NCI-H82 (cell line): ENCODE results near the gene IQGAP2.
"Not testable (repeated sequence)": the region's sequence is repeated elsewhere in the genome, so short reads cannot be mapped to it uniquely, and the experiment has no call there.

Experiments
- DNase-seq: peaks from one replicate; lab custom pipeline; 2025; lab: John Stamatoyannopoulos, UW

The IQGAP2 gene

DNA sequence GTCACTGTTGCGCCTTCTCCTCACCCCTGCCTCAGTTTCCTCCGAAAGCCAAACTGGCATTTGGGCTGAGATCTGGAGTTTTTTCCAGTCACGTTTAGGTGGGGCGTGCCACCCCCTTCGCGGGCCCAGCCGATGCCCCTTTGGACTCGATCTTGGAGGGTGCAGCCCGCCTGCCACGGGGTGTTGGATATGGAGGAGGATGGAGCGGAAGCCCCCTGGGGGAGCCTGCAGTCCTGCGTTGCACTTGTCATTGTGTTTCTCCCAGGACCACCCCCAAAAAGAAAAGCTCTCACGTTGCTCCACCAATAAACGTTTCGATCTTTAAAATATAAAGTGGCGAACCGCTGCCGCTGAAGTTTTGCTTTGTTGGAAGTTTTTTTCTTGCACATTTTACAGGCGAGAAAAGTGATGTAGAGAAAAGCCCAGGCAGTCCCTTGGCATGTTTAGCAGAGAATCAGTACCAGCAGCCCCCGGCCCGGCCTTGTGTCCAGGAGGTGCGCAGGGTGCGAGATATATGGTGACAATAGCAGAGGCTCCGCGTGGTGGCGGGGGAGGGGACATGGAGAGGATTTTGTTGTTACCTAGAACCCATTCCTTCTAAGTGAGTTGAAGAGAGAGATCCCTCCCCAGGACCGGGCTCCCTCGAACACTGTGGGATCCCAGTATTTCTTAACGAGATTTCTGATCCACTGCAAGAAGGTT lies 313.5 kb downstream of the IQGAP2 start:
- DNase-seq, result peak; percentile 70

GRCh38 chr5:76717222-76718083 lies 314.4 kb downstream of the IQGAP2 start:
- DNase-seq, result peak; percentile 1

DNA sequence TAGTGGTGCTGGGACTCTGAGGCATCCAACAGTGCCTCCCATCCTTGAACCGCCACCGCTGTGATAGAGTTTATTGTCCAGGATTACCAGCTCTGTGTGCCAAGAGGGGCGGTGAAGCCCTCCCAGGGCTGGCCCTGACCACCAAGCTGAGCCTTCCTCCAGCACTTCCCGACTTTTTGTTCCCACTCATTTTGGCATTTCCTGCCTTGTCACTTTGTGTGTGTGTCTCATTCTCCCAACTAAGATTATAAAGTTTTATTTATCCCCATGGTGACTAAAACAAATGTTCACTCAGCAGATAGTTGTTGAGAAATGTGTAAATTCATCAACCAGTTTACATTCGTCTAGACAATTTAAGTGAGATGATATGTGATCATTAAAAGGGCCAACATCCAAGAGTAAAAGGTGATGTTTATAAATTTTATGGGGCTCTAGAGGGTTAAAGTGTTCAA lies 315.3 kb downstream of the IQGAP2 start:
- no peak for DNase-seq

GRCh38 chr5:76718880-76719279 lies 315.8 kb downstream of the IQGAP2 start:
- no peak for DNase-seq

- no peak for DNase-seq
Measured at GRCh38 chr5:76720988-76721569, 318.0 kb downstream of the IQGAP2 start.

DNA sequence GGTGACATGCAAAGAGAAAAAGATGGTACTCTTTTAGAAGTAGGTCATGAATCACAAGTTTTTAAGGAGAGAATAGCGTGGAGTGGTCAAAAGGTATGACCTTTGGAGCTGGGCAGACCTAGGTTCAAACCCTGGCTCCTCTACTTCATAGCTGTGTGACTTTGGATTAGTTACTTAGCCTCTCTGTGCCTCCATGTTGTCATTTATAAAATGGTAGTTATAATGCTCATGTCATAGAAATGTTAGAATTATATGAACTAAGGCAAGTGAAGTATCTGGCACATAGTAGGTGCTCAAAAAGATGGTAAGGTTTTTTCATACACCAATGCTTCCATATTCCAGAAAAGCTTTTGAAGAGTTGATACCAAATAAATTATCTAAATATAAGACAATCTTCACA lies 320.2 kb downstream of the IQGAP2 start:
- no peak for DNase-seq

GRCh38 chr5:76723906-76724305 lies 320.8 kb downstream of the IQGAP2 start:
- DNase-seq, result no peak

GRCh38 chr5:76724871-76725270 lies 321.8 kb downstream of the IQGAP2 start:
- no peak for DNase-seq

DNA sequence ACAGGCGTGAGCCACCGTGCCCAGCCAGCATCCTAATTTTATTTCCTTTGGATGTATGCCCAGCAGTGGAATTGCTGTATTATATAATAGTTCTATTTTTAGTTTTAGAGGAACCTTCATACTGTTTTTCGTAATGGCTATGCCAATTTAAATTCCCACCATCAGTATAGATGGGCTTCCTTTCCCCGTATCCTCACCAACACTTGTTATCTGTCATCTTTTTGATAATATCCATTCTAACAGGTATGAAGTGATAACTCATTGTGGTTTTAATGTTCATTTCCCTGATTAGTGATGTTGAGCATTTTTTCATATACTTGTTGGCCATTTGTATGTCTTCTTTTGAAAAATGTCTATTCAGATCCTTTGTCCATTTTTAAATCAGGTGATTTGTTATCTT lies 325.9 kb downstream of the IQGAP2 start:
- DNase-seq, result no peak

DNA sequence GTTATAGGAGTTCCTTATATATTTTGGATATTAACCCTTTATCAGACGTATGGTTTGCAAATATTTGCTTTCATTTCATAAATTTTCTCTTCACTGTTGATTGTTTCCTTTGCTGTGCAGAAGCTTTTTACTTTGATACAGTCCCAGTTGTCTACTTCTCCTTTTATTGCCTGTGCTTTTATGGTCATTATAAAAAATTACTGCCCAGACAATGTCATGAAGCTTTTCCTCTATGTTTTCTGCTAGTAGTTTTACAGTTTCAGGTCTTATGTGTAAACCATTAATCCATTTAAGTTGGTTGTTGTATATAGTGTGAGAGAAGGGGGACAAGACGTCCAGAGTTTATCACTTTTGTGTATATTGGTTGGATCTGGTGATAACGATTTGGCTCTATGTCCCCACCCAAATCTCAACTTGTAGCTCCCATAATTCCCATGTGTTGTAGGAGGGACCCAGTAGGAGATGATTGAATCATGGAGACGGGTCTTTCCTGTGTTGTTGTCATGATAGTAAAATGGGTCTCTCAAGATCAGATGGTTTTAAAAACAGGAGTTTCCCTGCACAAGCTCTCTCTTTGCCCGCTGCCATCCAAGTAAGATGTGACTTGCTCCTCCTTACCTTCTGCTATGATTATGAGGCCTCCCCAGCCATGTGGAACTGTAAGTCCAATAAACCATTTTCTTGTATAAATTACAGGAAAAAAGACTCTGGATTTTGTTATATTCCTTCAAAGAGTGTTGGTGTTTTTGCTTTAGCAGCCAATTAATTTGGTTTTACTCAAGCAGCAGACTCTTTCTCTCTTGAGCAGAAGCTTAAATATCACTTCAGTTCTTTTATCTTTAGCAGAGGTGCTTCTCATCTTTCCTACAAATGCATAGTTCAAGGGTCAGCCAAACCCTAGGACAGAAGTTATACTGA lies 326.5 kb downstream of the IQGAP2 start:
- DNase-seq, result no peak

DNA sequence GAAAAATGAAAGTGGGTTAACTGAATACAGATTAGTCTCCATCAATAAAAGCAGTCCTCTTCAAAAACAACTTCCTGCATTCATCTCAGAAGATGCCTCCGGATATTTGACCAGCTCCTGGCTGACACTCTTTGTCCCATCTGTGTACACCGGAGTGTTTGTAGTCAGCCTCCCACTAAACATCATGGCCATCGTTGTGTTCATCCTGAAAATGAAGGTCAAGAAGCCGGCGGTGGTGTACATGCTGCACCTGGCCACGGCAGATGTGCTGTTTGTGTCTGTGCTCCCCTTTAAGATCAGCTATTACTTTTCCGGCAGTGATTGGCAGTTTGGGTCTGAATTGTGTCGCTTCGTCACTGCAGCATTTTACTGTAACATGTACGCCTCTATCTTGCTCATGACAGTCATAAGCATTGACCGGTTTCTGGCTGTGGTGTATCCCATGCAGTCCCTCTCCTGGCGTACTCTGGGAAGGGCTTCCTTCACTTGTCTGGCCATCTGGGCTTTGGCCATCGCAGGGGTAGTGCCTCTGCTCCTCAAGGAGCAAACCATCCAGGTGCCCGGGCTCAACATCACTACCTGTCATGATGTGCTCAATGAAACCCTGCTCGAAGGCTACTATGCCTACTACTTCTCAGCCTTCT lies 329.4 kb downstream of the IQGAP2 start:
- no peak for DNase-seq

DNA sequence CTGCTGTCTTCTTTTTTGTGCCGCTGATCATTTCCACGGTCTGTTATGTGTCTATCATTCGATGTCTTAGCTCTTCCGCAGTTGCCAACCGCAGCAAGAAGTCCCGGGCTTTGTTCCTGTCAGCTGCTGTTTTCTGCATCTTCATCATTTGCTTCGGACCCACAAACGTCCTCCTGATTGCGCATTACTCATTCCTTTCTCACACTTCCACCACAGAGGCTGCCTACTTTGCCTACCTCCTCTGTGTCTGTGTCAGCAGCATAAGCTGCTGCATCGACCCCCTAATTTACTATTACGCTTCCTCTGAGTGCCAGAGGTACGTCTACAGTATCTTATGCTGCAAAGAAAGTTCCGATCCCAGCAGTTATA lies 329.9 kb downstream of the IQGAP2 start:
- no peak for DNase-seq

DNA sequence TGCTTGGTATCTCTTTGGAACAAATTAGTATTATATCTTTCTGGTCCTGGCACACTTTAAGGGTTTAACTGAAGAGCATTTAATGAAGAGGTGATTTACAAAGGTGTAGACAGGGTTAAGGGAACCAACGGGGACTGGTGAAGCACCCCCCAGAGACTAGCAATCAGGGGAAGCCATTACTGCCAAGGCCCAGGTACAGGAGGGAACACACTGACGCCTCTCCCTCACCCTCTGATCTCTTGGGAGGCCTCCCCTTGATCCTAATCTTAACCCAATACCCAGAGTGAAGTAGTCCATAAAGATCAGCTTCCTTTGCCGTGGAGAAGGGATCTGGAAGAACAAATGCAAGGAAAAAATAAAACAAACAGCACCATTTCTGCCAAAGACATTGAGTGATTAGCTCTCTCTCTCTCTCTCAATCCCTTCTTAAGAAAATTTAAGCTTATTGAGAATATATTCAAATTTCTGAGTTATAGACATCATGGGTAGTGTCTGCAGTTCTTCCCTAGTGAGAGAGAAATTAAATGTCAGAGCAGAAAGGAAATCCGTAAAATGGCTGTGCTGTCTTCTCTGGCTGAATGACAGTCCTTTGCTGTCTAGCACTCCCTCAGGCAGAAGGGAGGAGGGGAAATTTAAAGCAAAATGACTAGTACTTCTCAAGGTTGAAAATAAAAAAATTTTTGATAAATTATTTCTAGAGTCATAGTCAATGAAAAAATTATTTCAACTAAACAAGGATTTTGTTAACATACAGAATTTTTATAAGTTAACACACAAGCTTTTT lies 332.9 kb downstream of the IQGAP2 start:
- DNase-seq, result no peak

DNA sequence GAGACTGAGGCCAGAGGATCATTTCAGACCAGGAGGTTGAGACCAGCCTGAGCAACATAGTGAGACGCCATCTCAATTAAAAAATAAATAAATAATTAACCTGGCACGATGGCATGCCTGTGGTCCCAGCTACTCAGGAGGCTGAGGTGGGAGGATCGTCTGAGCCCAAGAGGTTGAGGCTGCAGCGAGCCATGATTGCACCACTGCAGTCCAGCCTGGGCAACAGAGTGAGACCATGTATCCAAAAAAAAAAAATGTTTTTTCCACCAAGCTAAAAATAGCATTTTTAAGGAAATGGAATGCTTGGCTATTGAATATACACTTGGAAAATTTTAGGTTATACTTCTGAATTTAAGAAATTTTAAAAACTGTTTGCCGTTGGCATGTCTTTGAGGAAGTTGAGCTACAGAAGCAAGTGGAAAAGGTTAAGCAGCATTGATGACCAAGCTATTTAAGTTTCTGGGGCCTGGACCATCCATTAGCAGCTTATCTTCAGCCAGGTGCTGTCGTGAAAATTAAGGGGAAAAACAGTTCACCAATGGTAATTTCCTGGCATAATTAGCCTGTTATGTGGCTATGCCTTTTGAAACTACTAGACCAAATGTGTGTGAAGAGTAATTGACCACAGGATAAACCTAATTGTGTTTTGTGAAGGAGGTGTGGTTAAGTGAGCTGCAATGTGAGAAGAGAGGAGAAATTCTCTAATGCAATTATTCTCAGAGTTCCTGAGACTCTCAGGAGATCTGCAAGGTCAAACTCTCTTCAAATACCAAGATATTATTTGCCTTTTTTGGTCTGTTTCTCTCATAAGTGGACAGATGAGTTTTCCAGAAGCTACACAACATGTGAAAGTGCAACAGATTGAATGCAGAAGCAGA lies 333.8 kb downstream of the IQGAP2 start:
- no peak for DNase-seq

- no peak for DNase-seq
Measured at GRCh38 chr5:76737846-76738245, 334.8 kb downstream of the IQGAP2 start.

- not testable (repeated sequence) for DNase-seq
Measured at GRCh38 chr5:76741506-76741905, 338.4 kb downstream of the IQGAP2 start.

DNA sequence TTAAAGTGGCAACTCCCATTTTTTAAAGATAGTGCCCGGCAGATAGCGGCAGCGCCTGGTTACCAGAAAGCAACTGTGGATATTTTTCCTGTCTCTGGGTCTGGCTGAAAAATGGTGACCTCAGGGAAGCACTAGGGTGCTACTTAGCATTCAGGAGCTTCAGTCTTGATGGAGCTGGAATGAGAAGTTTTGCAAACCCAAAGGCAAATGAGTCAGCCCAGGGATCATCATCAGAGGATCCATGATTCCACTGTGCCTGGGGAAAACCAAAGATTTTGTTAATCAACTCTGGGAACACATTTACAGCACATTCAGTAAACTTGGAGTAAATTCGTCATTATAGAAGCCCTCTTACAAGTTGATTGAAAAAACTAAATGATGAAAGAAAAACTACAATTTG lies 339.5 kb downstream of the IQGAP2 start:
- DNase-seq, result no peak

GRCh38 chr5:76744632-76745031 lies 341.5 kb downstream of the IQGAP2 start:
- no peak for DNase-seq

DNA sequence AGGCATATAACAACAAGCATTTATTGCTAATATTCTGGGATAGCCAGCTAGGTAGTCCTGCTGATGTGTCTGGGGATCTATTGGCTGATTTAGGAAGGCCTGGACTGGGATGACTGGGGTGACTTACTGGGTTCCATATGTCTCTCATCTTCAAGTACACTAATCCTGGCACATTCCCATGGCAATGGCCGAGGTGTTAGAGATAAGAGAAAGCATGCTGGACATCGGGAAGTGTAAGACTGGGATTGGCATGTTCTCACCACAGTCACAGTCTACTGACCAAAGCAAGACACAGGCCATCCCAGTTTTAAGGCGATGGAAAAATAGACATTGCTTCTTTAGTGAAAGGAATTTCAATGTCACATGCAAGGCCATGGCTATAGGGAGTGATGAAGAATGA lies 342.6 kb downstream of the IQGAP2 start:
- DNase-seq, result no peak

- no peak for DNase-seq
Measured at GRCh38 chr5:76746677-76747076, 343.6 kb downstream of the IQGAP2 start.
